Measurements from ENCODE around the gene CAMTA1.

DNA sequence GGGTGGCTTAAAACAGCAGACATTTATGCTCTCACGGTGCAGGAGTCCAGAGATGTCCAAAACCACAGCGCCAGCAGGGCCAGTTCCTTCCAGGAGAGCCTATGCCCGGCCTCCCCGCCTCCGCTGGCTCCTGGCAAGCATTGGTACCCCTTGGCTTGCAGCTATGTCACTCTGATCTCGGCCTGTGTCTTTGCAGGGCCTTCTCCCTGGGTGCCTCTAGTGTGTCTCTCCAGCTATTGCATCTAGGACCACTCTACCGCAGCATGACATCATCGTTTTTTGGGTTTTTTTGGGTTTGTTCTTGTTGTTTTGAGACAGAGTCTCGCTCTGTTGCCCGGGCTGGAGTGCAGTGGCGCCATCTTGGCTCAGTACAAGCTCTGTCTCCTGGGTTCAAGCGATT is 788.2 kb downstream of the CAMTA1 start:
- no peak for TF ChIP-seq POLR2A (IDR thresholded peaks at IDR 0.05; ENCODE audit: low read length)
- no peak for TF ChIP-seq GATA1 (IDR thresholded peaks at IDR 0.05; ENCODE audit: low read depth, low read length)

All from erythroblast (primary cell).